SK-N-SH (cell line): Measurements from ENCODE around the gene NFXL1. TPM values are rescaled to one million over a fixed set of nuclear protein-coding genes. Genes with fewer than 3 reads are reported as not detected.

ENCODE experiments used
- CTCF ChIA-PET: fragments of 300-600, 350-600 bp; formaldehyde crosslinking; extraction: SDS; loops from one replicate; lab custom pipeline; 2021; lab: Yijun Ruan, JAX
- POLR2A ChIA-PET: fragments of 350-600 bp; sonication (Branson Sonifier 250); formaldehyde crosslinking; extraction: SDS; loops from one replicate; lab custom pipeline; 2020; ENCODE audit warnings: antibody characterized with exemption, inconsistent platforms; lab: Yijun Ruan, JAX
- DNase-seq: peaks from one replicate; pipeline ENCODE4 v3.0.0; 2012
- H2AFZ ChIP-seq: fragments of 200-600 bp; sonication (generic); 2 replicates; pipeline ENCODE4 v1.8.1; 2016; ENCODE audit warnings: antibody characterized with exemption, mild to moderate bottlenecking, low read depth
- H3F3A ChIP-seq: fragments of 200-600 bp; sonication (generic); replicated peaks from 2 replicates; pipeline ENCODE3; 2016; ENCODE audit warnings: antibody characterized with exemption, mild to moderate bottlenecking; ENCODE audit not compliant: insufficient read depth
- H3K27ac ChIP-seq, 2 experiments: fragments of 200-500 bp in 1 of 2; fragments of 200-600 bp in 1 of 2; sonication (Bioruptor generic) in 1 of 2; sonication (generic), shearing (Covaris generic) in 1 of 2; 2 replicates each; pipeline versions ENCODE4 v1.5.1 to v1.6.1; 2014 to 2016; ENCODE audit warnings: low read depth in 2 of 2, inconsistent platforms in 1 of 2, low read length in 1 of 2, mild to moderate bottlenecking in 1 of 2, mixed read lengths in 1 of 2
- H3K27me3 ChIP-seq: fragments of 200-600 bp; sonication (generic), shearing (Covaris generic); 2 replicates; pipeline ENCODE4 v1.6.1; 2016; ENCODE audit warnings: mixed run types; ENCODE audit not compliant: insufficient read depth
- H3K36me3 ChIP-seq, 2 experiments: fragments of 200-500 bp in 1 of 2; fragments of 200-600 bp in 1 of 2; sonication (Bioruptor generic) in 1 of 2; sonication (generic) in 1 of 2; replicated peaks in 1 of 2; 2 replicates each; pipeline versions ENCODE3 to v1.5.1; 2014 to 2016; ENCODE audit warnings: low read length in 1 of 2, mild to moderate bottlenecking in 1 of 2; ENCODE audit not compliant: insufficient read depth in 2 of 2, control insufficient read depth in 1 of 2
- H3K4me1 ChIP-seq, 2 experiments: fragments of 200-500 bp in 1 of 2; fragments of 200-600 bp in 1 of 2; sonication (Bioruptor generic) in 1 of 2; sonication (generic), shearing (Covaris generic) in 1 of 2; 2 replicates each; pipeline versions ENCODE4 v1.5.1 to v1.6.1; 2014 to 2016; ENCODE audit warnings: low read depth in 1 of 2, low read length in 1 of 2, mixed run types in 1 of 2; ENCODE audit not compliant: insufficient read depth in 2 of 2, control insufficient read depth in 1 of 2
- H3K4me2 ChIP-seq: fragments of 200-600 bp; sonication (generic), shearing (Covaris generic); 2 replicates; pipeline ENCODE4 v1.6.1; 2017; ENCODE audit warnings: mixed run types
- H3K4me3 ChIP-seq, 2 experiments: fragments of 200-500 bp in 1 of 2; fragments of 200-600 bp in 1 of 2; sonication (Bioruptor generic) in 1 of 2; sonication (generic), shearing (Covaris generic) in 1 of 2; 2 replicates each; pipeline versions ENCODE4 v1.5.1 to v1.8.1; 2014 to 2016; ENCODE audit warnings: low read depth in 2 of 2, inconsistent platforms in 1 of 2, low read length in 1 of 2, mild to moderate bottlenecking in 1 of 2, mixed read lengths in 1 of 2, moderate library complexity in 1 of 2
- H3K79me2 ChIP-seq: fragments of 200-600 bp; sonication (generic); 2 replicates; pipeline ENCODE4 v1.8.1; 2017; ENCODE audit warnings: mild to moderate bottlenecking; ENCODE audit not compliant: insufficient read depth
- H3K9ac ChIP-seq: fragments of 200-600 bp; sonication (generic); 2 replicates; pipeline ENCODE4 v1.6.1; 2017; ENCODE audit warnings: mixed run types
- H3K9me2 ChIP-seq: fragments of 200-600 bp; sonication (generic); 2 replicates; pipeline ENCODE4 v1.6.1; 2017; ENCODE audit warnings: mixed run types
- H3K9me3 ChIP-seq: fragments of 200-600 bp; sonication (generic); 2 replicates; pipeline ENCODE4 v1.6.1; 2017; ENCODE audit warnings: mixed run types, mild to moderate bottlenecking, moderate library complexity
- H4K20me1 ChIP-seq: fragments of 200-600 bp; sonication (generic); 2 replicates; pipeline ENCODE4 v1.6.1; 2017; ENCODE audit warnings: mild to moderate bottlenecking, mixed run types; ENCODE audit not compliant: insufficient read depth
- CHD2 ChIP-seq: fragments of 150-350 bp; IDR thresholded peaks from 2 replicates; pipeline ENCODE4 v1.6.1; 2018; ENCODE audit warnings: low read length; ENCODE audit not compliant: partially characterized antibody
- EZH2phosphoT487 ChIP-seq: fragments of 200-600 bp; sonication (generic); IDR thresholded peaks from 2 replicates; pipeline ENCODE4 v1.6.1; 2017; ENCODE audit warnings: low read depth, mixed run types, mild to moderate bottlenecking, antibody characterized with exemption, moderate library complexity, borderline replicate concordance
- FOSL2 ChIP-seq: IDR thresholded peaks from 2 replicates; pipeline ENCODE4 v1.4.0; 2012; ENCODE audit warnings: low read depth, mild to moderate bottlenecking, moderate library complexity, borderline replicate concordance
- FOXJ3 ChIP-seq: sonication (generic); formaldehyde crosslinking; IDR thresholded peaks from 2 replicates; pipeline ENCODE4 v1.5.1; 2020; ENCODE audit warnings: mild to moderate bottlenecking, missing genetic modification reagents
- FOXM1 ChIP-seq: IDR thresholded peaks from 2 replicates; pipeline ENCODE4 v1.4.0; 2012; ENCODE audit warnings: low read depth, mild to moderate bottlenecking
- GATA2 ChIP-seq: sonication (generic); formaldehyde crosslinking; IDR thresholded peaks from 2 replicates; pipeline ENCODE4 v1.5.0; 2020; ENCODE audit warnings: mild to moderate bottlenecking, missing genetic modification reagents
- MAX ChIP-seq: IDR thresholded peaks from 2 replicates; pipeline ENCODE4 v1.4.0; 2012; ENCODE audit warnings: low read depth
- MEF2A ChIP-seq: IDR thresholded peaks from 2 replicates; pipeline ENCODE4 v1.4.0; 2012; ENCODE audit warnings: low read depth, borderline replicate concordance
- MXI1 ChIP-seq: IDR thresholded peaks from 2 replicates; pipeline ENCODE4 v1.6.1; 2012; ENCODE audit warnings: mild to moderate bottlenecking, low read depth, low read length, improper control_type of control experiment
- PBX3 ChIP-seq: IDR thresholded peaks from 2 replicates; pipeline ENCODE4; 2012
- RAD21 ChIP-seq: IDR thresholded peaks from 2 replicates; pipeline ENCODE4 v1.6.1; 2012; ENCODE audit warnings: mild to moderate bottlenecking, low read length
- RCOR1 ChIP-seq: fragments of 150-350 bp; IDR thresholded peaks from 2 replicates; pipeline ENCODE4 v1.6.1; 2017; ENCODE audit warnings: antibody characterized with exemption, low read length
- RXRA ChIP-seq: IDR thresholded peaks from 2 replicates; pipeline ENCODE4 v1.4.0; 2012; ENCODE audit warnings: low read depth, mild to moderate bottlenecking, borderline replicate concordance
- SIN3A ChIP-seq: IDR thresholded peaks from 2 replicates; pipeline ENCODE4 v1.6.1; 2012; ENCODE audit warnings: low read depth, mild to moderate bottlenecking, low read length, moderate library complexity, borderline replicate concordance
- TCF12 ChIP-seq: IDR thresholded peaks from 2 replicates; pipeline ENCODE4 v1.4.0; 2012
- TEAD4 ChIP-seq: IDR thresholded peaks from 2 replicates; pipeline ENCODE4 v1.4.0; 2012; ENCODE audit warnings: mild to moderate bottlenecking, borderline replicate concordance; ENCODE audit not compliant: insufficient read depth
- USF1 ChIP-seq: IDR thresholded peaks from 2 replicates; pipeline ENCODE4 v1.4.0; 2012; ENCODE audit warnings: low read depth, borderline replicate concordance
- ZBTB33 ChIP-seq: IDR thresholded peaks from 2 replicates; pipeline ENCODE4 v1.4.0; 2012; ENCODE audit warnings: low read depth, borderline replicate concordance
- WGBS: methylation state at CpG from one replicate; pipeline ENCODE4 v1.1.6; 2017; ENCODE audit warnings: low lambda C conversion rate; 5-methylcytosine and 5-hydroxymethylcytosine counted together
- polyA plus RNA-seq, 3 experiments: library from polyadenylated mRNA; depleted of rRNA; stranded (reverse); fragments of >200 nt; gene quantifications; 2 replicates each; pipeline ENCODE4 v1.2.3, GENCODE V29; 2012

Gene NFXL1
- polyA plus RNA-seq, 1 of the 3 experiments (the other 2 are of a cell fraction) = 9.0 TPM

- Histone ChIP-seq H3K27ac (no peak overlapping the region), H3K9ac (no peak overlapping the region), H3K4me2 (no peak overlapping the region), H2AFZ (no peak overlapping the region), H3K4me1 (peaks cover 0 to 4% of the 10 kb centered on the region in 2 experiments; a peak in 1 of 4 replicates), H3K9me3 (no peaks in the 10 kb centered on the region), H3K9me2 (no peaks in the 10 kb centered on the region), H3K27me3 (no peaks in the 10 kb centered on the region), H3K36me3 (peaks cover 40 to 57% of the 10 kb centered on the region in 2 experiments), H4K20me1 (no peaks in the 10 kb centered on the region), H3K79me2 (no peaks in the 10 kb centered on the region), H3F3A (no peaks in the 10 kb centered on the region), H3K4me3 (no peak overlapping the region)
- CTCF ChIA-PET = interaction anchor here (0.7 to 2.9 kb wide), 4 partner anchors 18 to 151 kb away, joined by 3 to 9 read pairs (median 4); partner anchors contain the start of gene CORIN
- 98% methylated on average over 2 of the region's 2 CpGs for WGBS
- POLR2A ChIA-PET = no interaction called here
- TF ChIP-seq TCF12 = peak; percentile 12; the same call in 1 of the 2 replicates
- no peak for TF ChIP-seq GATA2
- no peak for DNase-seq
Measured at GRCh38 chr4:47855350-47855749, 59.0 kb downstream of the NFXL1 start.

- Histone ChIP-seq H3K9me2 (no peaks in the 10 kb centered on the region), H3F3A (no peaks in the 10 kb centered on the region), H3K79me2 (no peaks in the 10 kb centered on the region), H3K36me3 (peaks cover 59 to 76% of the 10 kb centered on the region in 2 experiments), H3K4me2 (no peak overlapping the region), H3K27ac (no peak overlapping the region), H3K27me3 (no peaks in the 10 kb centered on the region), H3K4me3 (no peak overlapping the region), H3K9ac (no peak overlapping the region), H4K20me1 (no peaks in the 10 kb centered on the region), H3K9me3 (no peaks in the 10 kb centered on the region), H3K4me1 (peaks cover 0 to 4% of the 10 kb centered on the region in 2 experiments; a peak in 1 of 4 replicates), H2AFZ (no peak overlapping the region)
- 83% methylated on average over 1 of the region's 1 CpG for WGBS
- TF ChIP-seq MEF2A (no peak), RCOR1 (no peak), RAD21 (no peak), MAX (no peak)
- DNase-seq = no peak
- POLR2A ChIA-PET = no interaction called here
- CTCF ChIA-PET = interaction anchor here (1.5 to 2.1 kb wide), 3 partner anchors 16 to 165 kb away, joined by 4 to 6 read pairs (median 5); no protein-coding TSS in a partner anchor
Measured at GRCh38 chr4:47852136-47852535, 62.2 kb downstream of the NFXL1 start.

GRCh38 chr4:47849466-47849865, 64.9 kb downstream of the NFXL1 start:
- H3K79me2 ChIP-seq = no peaks in the 10 kb centered on the region
- DNase-seq = no peak
- peaks cover 55 to 62% of the 10 kb centered on the region in 2 experiments for H3K36me3 ChIP-seq
- H3K9me2 ChIP-seq = no peaks in the 10 kb centered on the region
- ChIA-PET CTCF (interaction anchor here (0.9 kb wide), 1 partner anchor 13 kb away, joined by 4 read pairs; no protein-coding TSS in a partner anchor), POLR2A (no interaction called here)
- no peak overlapping the region for H3K27ac ChIP-seq
- no peak overlapping the region for H3K4me2 ChIP-seq
- H3K4me1 ChIP-seq = peaks cover 0 to 4% of the 10 kb centered on the region in 2 experiments; a peak in 1 of 4 replicates
- H3K9ac ChIP-seq = no peak overlapping the region
- H3F3A ChIP-seq = no peaks in the 10 kb centered on the region
- H3K27me3 ChIP-seq = no peaks in the 10 kb centered on the region
- H4K20me1 ChIP-seq = no peaks in the 10 kb centered on the region
- no peaks in the 10 kb centered on the region for H3K9me3 ChIP-seq
- H2AFZ ChIP-seq = no peak overlapping the region
- no peak overlapping the region for H3K4me3 ChIP-seq
- 68% methylated on average over 1 of the region's 1 CpG for WGBS
- no peak for TF ChIP-seq SIN3A
- TF ChIP-seq FOSL2 = no peak
- TF ChIP-seq CHD2 = no peak
- TF ChIP-seq FOXM1 = no peak
- TF ChIP-seq MXI1 = no peak
- TF ChIP-seq ZBTB33 = no peak
- TF ChIP-seq FOXJ3 = no peak
- no peak for TF ChIP-seq RXRA
- no peak for TF ChIP-seq TEAD4
- TF ChIP-seq GATA2 = no peak
- no peak for TF ChIP-seq EZH2phosphoT487
- no peak for TF ChIP-seq RCOR1
- TF ChIP-seq USF1 = no peak
- no peak for TF ChIP-seq PBX3
